Nephron progenitor cell (in vitro differentiated cells): Measurements from ENCODE around the gene SLC6A5.
"Not testable (repeated sequence)": the region's sequence is repeated elsewhere in the genome, so short reads cannot be mapped to it uniquely, and the experiment has no call there.

Experiments used
- DNase-seq: peaks from one replicate; pipeline ENCODE4 v3.0.0; 2021
- H3K27ac Mint-ChIP-seq: 2 replicates; pipeline ENCODE4 v1.8.0; 2021; ENCODE audit warnings: mild to moderate bottlenecking, moderate library complexity, mixed read lengths
- H3K27me3 Mint-ChIP-seq: 2 replicates; pipeline ENCODE4 v1.8.0; 2021; ENCODE audit warnings: mild to moderate bottlenecking, low read depth, mixed read lengths; ENCODE audit not compliant: poor library complexity
- H3K36me3 Mint-ChIP-seq: 2 replicates; pipeline ENCODE4 v1.8.0; 2021; ENCODE audit warnings: low read depth, mixed read lengths
- H3K4me1 Mint-ChIP-seq: 2 replicates; pipeline ENCODE4 v1.8.0; 2021; ENCODE audit warnings: mixed read lengths
- H3K4me3 Mint-ChIP-seq: 2 replicates; pipeline ENCODE4 v1.8.0; 2021; ENCODE audit warnings: mild to moderate bottlenecking, moderate library complexity, mixed read lengths
- H3K9me3 Mint-ChIP-seq: 2 replicates; pipeline ENCODE4 v1.8.0; 2021; ENCODE audit warnings: mild to moderate bottlenecking, moderate library complexity, mixed read lengths
- TF ChIP-seq, protein P1 (sequence below): fragments of 200-600 bp; sonication (generic); IDR thresholded peaks from 2 replicates; pipeline ENCODE4 v1.5.0; 2021; ENCODE audit warnings: antibody characterized with exemption

The SLC6A5 gene

DNA sequence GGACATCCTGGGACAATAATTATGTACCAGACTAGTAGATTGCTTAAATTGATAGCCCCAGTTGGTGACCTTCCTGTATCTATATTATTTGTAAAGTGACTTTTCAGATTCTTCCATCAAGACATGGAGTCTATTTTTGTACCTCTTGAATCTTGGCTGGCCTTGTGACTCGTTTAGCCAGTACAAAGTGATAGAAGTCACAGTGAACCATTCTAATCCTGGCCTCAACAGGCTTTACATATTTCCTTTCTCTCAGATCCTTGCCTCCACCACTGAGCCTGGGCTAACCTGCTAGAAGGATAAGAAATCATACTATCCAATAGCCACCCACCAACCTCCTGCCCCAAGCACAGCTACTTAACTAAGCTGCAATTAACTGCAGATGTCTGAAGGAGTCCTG, 37.5 kb upstream of the SLC6A5 start:
- Mint-ChIP-seq H3K4me1 (no peaks in the 10 kb centered on the region), H3K27ac (no peak overlapping the region), H3K4me3 (no peak overlapping the region), H3K9me3 (peaks cover 5% of the 10 kb centered on the region), H3K36me3 (no peaks in the 10 kb centered on the region), H3K27me3 (peaks cover 11% of the 10 kb centered on the region)
- DNase-seq: no peak
- TF ChIP-seq, protein P1, sequence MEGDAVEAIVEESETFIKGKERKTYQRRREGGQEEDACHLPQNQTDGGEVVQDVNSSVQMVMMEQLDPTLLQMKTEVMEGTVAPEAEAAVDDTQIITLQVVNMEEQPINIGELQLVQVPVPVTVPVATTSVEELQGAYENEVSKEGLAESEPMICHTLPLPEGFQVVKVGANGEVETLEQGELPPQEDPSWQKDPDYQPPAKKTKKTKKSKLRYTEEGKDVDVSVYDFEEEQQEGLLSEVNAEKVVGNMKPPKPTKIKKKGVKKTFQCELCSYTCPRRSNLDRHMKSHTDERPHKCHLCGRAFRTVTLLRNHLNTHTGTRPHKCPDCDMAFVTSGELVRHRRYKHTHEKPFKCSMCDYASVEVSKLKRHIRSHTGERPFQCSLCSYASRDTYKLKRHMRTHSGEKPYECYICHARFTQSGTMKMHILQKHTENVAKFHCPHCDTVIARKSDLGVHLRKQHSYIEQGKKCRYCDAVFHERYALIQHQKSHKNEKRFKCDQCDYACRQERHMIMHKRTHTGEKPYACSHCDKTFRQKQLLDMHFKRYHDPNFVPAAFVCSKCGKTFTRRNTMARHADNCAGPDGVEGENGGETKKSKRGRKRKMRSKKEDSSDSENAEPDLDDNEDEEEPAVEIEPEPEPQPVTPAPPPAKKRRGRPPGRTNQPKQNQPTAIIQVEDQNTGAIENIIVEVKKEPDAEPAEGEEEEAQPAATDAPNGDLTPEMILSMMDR: no peak

DNA sequence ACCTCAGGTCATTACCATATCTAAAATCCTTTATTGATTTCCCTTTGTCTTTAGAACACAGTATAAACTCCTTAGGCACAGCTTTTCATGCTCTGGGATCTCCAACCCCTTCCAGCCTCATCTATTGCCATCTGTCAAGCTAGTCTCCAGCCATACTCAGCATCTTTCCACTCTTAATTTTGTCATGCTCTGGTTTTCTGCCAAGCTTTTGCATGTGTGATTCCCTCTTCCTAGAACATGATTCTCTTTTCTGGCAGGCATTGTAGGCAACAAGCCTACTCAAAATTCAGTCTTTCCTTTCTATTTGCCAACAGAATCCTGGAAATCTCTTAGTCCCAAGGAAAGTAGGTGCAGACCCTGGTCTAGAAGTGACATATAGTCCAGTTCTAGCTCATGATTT, 35.5 kb upstream of the SLC6A5 start:
- Mint-ChIP-seq H3K27ac (no peak overlapping the region), H3K27me3 (peaks cover 17% of the 10 kb centered on the region), H3K4me1 (no peaks in the 10 kb centered on the region), H3K9me3 (no peaks in the 10 kb centered on the region), H3K4me3 (no peak overlapping the region), H3K36me3 (no peaks in the 10 kb centered on the region)
- TF ChIP-seq, protein P1: no peak
- no peak for DNase-seq

DNA sequence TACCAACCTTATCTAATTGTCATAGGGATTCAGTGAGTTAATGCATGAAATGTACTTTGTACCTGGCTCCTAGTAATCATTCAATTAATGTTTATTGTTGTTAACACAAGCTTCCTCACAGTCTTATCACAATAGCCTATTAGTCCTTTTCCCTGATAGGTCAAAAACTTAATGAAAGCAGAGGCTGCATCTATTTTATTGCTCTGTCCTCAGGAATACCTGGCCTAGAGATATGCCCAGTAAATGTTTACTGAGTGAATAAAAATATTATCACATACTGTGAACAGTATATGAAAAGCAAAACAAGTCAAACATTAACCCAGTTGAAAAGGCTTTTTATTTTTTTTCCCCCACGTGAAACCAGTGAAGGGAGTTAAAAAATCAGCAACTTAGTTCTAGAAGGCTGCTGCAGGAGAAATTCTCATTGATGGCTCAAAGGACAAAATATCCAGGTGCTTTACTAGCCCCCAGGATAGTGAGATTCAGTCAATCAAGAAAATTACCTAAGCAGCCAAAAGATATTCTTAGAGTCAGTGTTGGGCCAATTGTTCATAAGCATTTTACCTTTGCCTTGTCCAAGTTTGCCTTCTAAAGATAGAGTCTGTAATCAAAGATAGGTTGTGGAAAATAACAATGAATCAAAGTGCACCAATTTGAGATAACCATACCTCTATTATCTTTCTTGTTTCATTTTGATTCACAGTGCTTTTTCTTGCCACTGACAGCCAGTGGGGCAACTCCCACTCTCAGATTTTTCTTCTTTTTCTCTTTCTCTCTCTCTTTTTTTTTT, 34.4 kb upstream of the SLC6A5 start:
- Mint-ChIP-seq H3K27ac (no peak overlapping the region), H3K9me3 (no peaks in the 10 kb centered on the region), H3K4me3 (no peak overlapping the region), H3K36me3 (no peaks in the 10 kb centered on the region), H3K27me3 (peaks cover 16% of the 10 kb centered on the region), H3K4me1 (no peaks in the 10 kb centered on the region)
- DNase-seq: no peak
- TF ChIP-seq, protein P1: no peak

DNA sequence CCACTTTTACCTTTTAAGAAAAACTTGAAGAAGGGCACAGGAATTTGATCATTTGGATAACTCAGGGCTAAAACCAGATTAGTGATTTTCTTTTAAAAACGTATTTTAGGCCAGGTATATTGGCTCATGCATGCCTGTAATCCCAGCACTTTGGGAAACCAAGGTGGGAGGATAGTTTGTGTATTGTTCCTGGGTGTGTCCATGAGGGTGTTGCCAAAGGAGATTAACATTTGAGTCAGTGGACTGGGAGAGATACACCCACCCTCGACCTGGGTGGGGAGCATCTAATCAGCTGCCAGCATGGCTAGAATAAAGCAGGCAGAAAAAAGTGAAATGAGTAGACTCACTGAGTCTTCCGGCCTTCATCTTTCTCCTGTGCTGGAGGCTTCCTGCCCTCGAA, 33.3 kb upstream of the SLC6A5 start:
- H3K9me3 Mint-ChIP-seq, H3K36me3 Mint-ChIP-seq, H3K4me1 Mint-ChIP-seq, DNase-seq, H3K27ac Mint-ChIP-seq, H3K4me3 Mint-ChIP-seq: not testable (repeated sequence)
- H3K27me3 Mint-ChIP-seq: peaks cover 11% of the 10 kb centered on the region

DNA sequence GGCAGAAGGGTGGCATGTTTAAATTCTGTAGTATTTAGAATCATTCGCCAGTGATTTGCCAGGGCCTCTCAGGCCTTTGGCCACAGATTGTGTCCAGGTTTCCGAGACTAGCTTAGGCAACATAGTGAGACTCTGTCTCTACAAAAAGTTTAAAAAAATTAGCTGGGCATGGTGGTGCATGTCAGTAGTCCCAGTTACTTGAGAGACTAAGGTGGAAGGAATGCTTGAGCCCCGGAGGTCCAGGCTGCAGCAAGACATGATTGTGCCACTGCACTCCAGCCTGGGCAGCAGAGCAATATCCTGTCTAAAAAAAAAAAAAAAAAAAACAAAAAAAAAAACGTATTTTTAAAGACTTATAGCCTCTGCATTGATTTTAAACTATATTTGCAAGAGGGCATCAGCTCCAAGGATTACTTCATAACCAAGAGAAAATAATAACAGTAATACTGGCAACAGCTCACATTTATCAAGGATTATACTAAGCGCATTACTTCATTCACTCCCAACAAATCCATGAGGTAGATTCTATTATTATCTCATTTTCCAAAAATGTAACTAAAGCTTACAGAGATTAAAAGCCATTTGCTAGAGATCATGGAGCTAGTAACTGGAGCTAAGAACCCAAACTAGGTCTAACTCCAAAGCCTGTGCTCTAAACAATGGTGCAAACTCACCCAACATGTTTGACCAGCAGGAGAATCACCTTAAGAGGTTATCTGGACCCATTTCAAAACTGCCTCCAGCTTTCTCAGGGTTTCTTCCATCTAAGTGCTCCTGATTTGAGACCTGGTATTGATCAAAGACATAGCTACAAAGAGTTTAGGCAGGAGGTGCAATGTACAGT, 32.6 kb upstream of the SLC6A5 start:
- Mint-ChIP-seq H3K9me3 (no peaks in the 10 kb centered on the region), H3K4me3 (no peak overlapping the region), H3K4me1 (no peaks in the 10 kb centered on the region), H3K36me3 (no peaks in the 10 kb centered on the region), H3K27me3 (peaks cover 11% of the 10 kb centered on the region), H3K27ac (no peak overlapping the region)
- TF ChIP-seq, protein P1: no peak
- no peak for DNase-seq

DNA sequence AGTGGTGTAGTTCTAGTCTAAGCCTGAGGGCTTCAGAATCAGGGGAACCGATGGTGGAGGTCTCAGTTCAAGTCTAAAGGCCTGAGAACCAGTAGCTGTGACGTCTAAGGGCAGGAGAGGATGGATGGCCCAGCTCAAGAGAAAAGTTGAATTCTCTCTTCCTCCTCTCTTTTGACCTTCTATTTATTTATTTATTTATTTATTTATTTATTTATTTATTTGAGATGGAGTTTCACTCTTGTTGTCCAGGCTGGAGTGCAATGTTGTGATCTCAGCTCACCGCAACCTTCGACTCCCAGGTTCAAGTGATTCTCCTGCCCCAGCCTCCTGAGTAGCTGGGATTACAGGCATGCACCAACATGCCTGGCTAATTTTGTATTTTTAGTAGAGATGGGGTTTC, 19.7 kb upstream of the SLC6A5 start:
- not testable (repeated sequence) for H3K36me3 Mint-ChIP-seq

More for the DNA sequence above, 19.7 kb upstream of the SLC6A5 start:
- H3K4me3 Mint-ChIP-seq, H3K9me3 Mint-ChIP-seq, DNase-seq, H3K4me1 Mint-ChIP-seq, H3K27ac Mint-ChIP-seq: not testable (repeated sequence)
- peaks cover 16% of the 10 kb centered on the region for H3K27me3 Mint-ChIP-seq
